Mesothelial cell of epicardium (in vitro differentiated cells): ENCODE measurements around the gene TSPAN18. TPM values are rescaled to one million over a fixed set of nuclear protein-coding genes. Genes with fewer than 3 reads are reported as not detected.

Source experiments
- DNase-seq, 2 experiments: peaks; one replicate each; pipeline ENCODE4 v3.0.0; 2021; ENCODE audit warnings: low spot score in 2 of 2; ENCODE audit not compliant: unreplicated experiment in 2 of 2
- H3K27ac Mint-ChIP-seq: 2 replicates; pipeline ENCODE4 v1.8.0; 2021; ENCODE audit warnings: mixed read lengths
- H3K27me3 Mint-ChIP-seq: 2 replicates; pipeline ENCODE4 v1.8.0; 2021; ENCODE audit warnings: low read depth, mixed read lengths
- H3K36me3 Mint-ChIP-seq: 2 replicates; pipeline ENCODE4 v1.8.0; 2021; ENCODE audit warnings: mixed read lengths
- H3K4me1 Mint-ChIP-seq: 2 replicates; pipeline ENCODE4 v1.8.0; 2021; ENCODE audit warnings: mixed read lengths
- H3K4me3 Mint-ChIP-seq: 2 replicates; pipeline ENCODE4 v1.8.0; 2021; ENCODE audit warnings: mild to moderate bottlenecking, moderate library complexity, mixed read lengths
- H3K9me3 Mint-ChIP-seq: 2 replicates; pipeline ENCODE4 v1.8.0; 2021; ENCODE audit warnings: mixed read lengths
- total RNA-seq: library from RNA; stranded (reverse); gene quantifications from 3 replicates; pipeline ENCODE4 v1.2.1, GENCODE V29; 2021
- TF ChIP-seq, protein P1 (sequence below): fragments of 200-600 bp; sonication (generic); IDR thresholded peaks from one replicate; pipeline ENCODE4 v1.5.0; 2021; ENCODE audit warnings: antibody characterized with exemption; ENCODE audit not compliant: unreplicated experiment

Gene TSPAN18
- total RNA-seq, 1 donor from 2014 or later: 47.4 TPM

- no peak overlapping the region for H3K4me3 Mint-ChIP-seq
- no peak overlapping the region for H3K27ac Mint-ChIP-seq
- TF ChIP-seq, protein P1, sequence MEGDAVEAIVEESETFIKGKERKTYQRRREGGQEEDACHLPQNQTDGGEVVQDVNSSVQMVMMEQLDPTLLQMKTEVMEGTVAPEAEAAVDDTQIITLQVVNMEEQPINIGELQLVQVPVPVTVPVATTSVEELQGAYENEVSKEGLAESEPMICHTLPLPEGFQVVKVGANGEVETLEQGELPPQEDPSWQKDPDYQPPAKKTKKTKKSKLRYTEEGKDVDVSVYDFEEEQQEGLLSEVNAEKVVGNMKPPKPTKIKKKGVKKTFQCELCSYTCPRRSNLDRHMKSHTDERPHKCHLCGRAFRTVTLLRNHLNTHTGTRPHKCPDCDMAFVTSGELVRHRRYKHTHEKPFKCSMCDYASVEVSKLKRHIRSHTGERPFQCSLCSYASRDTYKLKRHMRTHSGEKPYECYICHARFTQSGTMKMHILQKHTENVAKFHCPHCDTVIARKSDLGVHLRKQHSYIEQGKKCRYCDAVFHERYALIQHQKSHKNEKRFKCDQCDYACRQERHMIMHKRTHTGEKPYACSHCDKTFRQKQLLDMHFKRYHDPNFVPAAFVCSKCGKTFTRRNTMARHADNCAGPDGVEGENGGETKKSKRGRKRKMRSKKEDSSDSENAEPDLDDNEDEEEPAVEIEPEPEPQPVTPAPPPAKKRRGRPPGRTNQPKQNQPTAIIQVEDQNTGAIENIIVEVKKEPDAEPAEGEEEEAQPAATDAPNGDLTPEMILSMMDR: no peak
Observed at GRCh38 chr11:44740967-44741366, 14.2 kb downstream of the TSPAN18 start.

DNA sequence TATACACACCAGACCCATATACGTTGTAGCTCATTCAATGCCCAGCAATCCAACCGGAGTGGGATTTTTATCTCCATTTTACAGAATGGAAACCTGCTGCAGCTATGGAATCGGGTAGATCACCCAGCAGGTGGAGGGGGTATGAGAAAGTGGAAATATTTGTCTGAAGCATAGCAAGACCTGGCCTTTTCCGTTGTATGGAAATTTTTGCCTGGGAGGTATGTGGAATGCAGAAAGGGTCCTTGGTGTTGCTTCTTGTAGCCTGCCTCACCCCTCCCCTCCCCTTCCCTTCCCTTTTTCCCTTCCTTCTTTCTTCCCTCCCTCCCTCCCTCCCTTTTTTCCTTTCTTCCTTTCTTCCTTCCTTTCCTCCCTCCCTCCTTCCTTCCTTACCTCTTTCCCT is 15.2 kb downstream of the TSPAN18 start:
- DNase-seq: no peak
- Mint-ChIP-seq H3K27ac (no peak overlapping the region), H3K27me3 (no peaks in the 10 kb centered on the region), H3K9me3 (no peaks in the 10 kb centered on the region), H3K4me1 (peaks cover 16% of the 10 kb centered on the region), H3K4me3 (no peak overlapping the region), H3K36me3 (peaks cover 2% of the 10 kb centered on the region)
- TF ChIP-seq, protein P1: no peak

More at GRCh38 chr11:44740967-44741366, 14.2 kb downstream of the TSPAN18 start:
- no peak for DNase-seq
- Mint-ChIP-seq H3K36me3 (peaks cover 2% of the 10 kb centered on the region), H3K4me1 (peaks cover 16% of the 10 kb centered on the region), H3K9me3 (no peaks in the 10 kb centered on the region), H3K27me3 (no peaks in the 10 kb centered on the region)

- Mint-ChIP-seq H3K27ac (no peak overlapping the region), H3K4me1 (peaks cover 18% of the 10 kb centered on the region), H3K36me3 (peaks cover 2% of the 10 kb centered on the region), H3K27me3 (no peaks in the 10 kb centered on the region), H3K4me3 (no peak overlapping the region), H3K9me3 (no peaks in the 10 kb centered on the region)
- DNase-seq: no peak
- TF ChIP-seq, protein P1: no peak
Observed at GRCh38 chr11:44742508-44743246, 15.9 kb downstream of the TSPAN18 start.

- Mint-ChIP-seq H3K27ac (no peak overlapping the region), H3K4me1 (peaks cover 20% of the 10 kb centered on the region), H3K9me3 (no peaks in the 10 kb centered on the region), H3K36me3 (peaks cover 2% of the 10 kb centered on the region), H3K4me3 (no peak overlapping the region), H3K27me3 (no peaks in the 10 kb centered on the region)
- TF ChIP-seq, protein P1: no peak
- no peak for DNase-seq
Observed at GRCh38 chr11:44743326-44743725, 16.6 kb downstream of the TSPAN18 start.

GRCh38 chr11:44743959-44744557 is 17.3 kb downstream of the TSPAN18 start:
- Mint-ChIP-seq H3K36me3 (no peaks in the 10 kb centered on the region), H3K27ac (peak overlapping the region; percentile 82), H3K27me3 (no peaks in the 10 kb centered on the region), H3K9me3 (no peaks in the 10 kb centered on the region), H3K4me1 (peaks cover 20% of the 10 kb centered on the region), H3K4me3 (no peak overlapping the region)
- no peak for DNase-seq
- TF ChIP-seq, protein P1: no peak
